HG02763 (cell line): Measurements from ENCODE around the gene TEX19.
A peak's percentile ranks its signal among the peaks of the same experiment; 100 is the strongest.
"Not testable (repeated sequence)": the region's sequence is repeated elsewhere in the genome, so short reads cannot be mapped to it uniquely, and the experiment has no call there.

ENCODE experiments used
- ATAC-seq: cut with Tn5 transposase; IDR thresholded peaks from one replicate; pipeline ENCODE4 v1.9.1; 2021; ENCODE audit warnings: mild to moderate bottlenecking, moderate library complexity; ENCODE audit not compliant: unreplicated experiment

Gene TEX19

GRCh38 chr17:82333279-82334171, 25.5 kb upstream of the TEX19 start, which contains the start of gene SECTM1:
Gene SECTM1, minus strand, starts transcription at chr17:82333766. Its CDS starts 6,526 bp downstream, at chr17:82327240.
- ATAC-seq: no peak

GRCh38 chr17:82334204-82334621, 24.8 kb upstream of the TEX19 start:
- no peak for ATAC-seq

GRCh38 chr17:82334622-82335394, 24.2 kb upstream of the TEX19 start:
- no peak for ATAC-seq

- ATAC-seq: no peak
These were observed 20.0 kb upstream of the TEX19 start for GRCh38 chr17:82338858-82339633.

GRCh38 chr17:82339634-82340580, 19.1 kb upstream of the TEX19 start:
- no peak for ATAC-seq

- ATAC-seq: no peak
These were observed 16.5 kb upstream of the TEX19 start for GRCh38 chr17:82342361-82343079.

- ATAC-seq: no peak
These were observed 15.5 kb upstream of the TEX19 start for GRCh38 chr17:82343560-82343959.

GRCh38 chr17:82344175-82344907, 14.7 kb upstream of the TEX19 start:
- ATAC-seq: no peak

- no peak for ATAC-seq
These were observed 13.7 kb upstream of the TEX19 start for GRCh38 chr17:82345151-82345976.

- ATAC-seq: no peak
These were observed 12.4 kb upstream of the TEX19 start for GRCh38 chr17:82346342-82347300.

- not testable (repeated sequence) for ATAC-seq
These were observed 11.1 kb upstream of the TEX19 start for GRCh38 chr17:82347994-82348393.

- no peak for ATAC-seq
These were observed 10.6 kb upstream of the TEX19 start for GRCh38 chr17:82348434-82348833.

- ATAC-seq: no peak
These were observed 10.2 kb upstream of the TEX19 start for GRCh38 chr17:82348866-82349265.

GRCh38 chr17:82349287-82349701, 9.8 kb upstream of the TEX19 start:
- no peak for ATAC-seq

- no peak for ATAC-seq
These were observed 8.6 kb upstream of the TEX19 start for GRCh38 chr17:82350182-82351030.

- ATAC-seq: peak; percentile 38
These were observed 7.8 kb upstream of the TEX19 start for GRCh38 chr17:82351254-82351712.
